Hematopoietic multipotent progenitor cell treated with erythropoietin and hydrocortisone succinate and interleukin-3 and kit ligand, for 17 days (in vitro differentiated cells): Measurements from ENCODE around the gene FSTL1.

Experiments used
- DNase-seq: peaks from one replicate; pipeline ENCODE4 v3.0.0-alpha.2; 2015; ENCODE audit warnings: low spot score

Gene FSTL1

GRCh38 chr3:120440001-120440703 lies 10.6 kb downstream of the FSTL1 start:
- DNase-seq = no peak

DNA sequence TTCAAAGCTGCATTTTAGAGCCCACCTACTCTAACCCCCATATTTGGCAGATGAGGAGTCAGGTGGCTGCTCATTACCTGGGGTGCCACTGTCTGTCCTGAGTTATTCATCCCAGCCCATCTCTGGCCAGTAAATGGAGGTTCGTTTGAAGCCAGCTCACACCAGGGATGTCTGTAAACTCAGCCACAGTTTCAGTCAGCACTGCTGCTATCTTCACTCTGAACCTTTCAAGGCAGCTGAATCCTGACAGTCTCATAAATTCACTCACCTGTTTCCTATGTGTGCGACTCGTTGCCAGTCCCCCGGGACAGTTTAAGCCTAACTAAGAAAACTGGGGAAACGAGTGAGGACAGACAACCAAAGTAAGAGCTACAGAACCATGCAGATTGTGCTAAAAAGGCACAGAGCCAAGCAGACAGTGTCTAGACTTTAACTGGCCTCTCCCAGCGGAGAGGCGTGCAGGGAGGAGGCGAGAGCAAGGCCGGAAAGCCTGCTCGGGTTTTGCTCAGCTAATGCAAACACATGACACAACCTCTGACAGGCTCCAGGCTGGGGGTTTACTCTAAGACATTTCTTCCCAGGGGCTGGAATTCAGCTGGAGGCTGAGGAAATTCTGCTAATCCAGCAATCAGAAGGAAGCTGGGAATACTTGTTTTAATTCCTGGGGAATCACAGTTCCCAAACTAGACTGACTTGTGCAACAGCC lies 12.0 kb downstream of the FSTL1 start:
- DNase-seq = no peak

- no peak for DNase-seq
Measured at GRCh38 chr3:120438216-120438615, 12.6 kb downstream of the FSTL1 start.

DNA sequence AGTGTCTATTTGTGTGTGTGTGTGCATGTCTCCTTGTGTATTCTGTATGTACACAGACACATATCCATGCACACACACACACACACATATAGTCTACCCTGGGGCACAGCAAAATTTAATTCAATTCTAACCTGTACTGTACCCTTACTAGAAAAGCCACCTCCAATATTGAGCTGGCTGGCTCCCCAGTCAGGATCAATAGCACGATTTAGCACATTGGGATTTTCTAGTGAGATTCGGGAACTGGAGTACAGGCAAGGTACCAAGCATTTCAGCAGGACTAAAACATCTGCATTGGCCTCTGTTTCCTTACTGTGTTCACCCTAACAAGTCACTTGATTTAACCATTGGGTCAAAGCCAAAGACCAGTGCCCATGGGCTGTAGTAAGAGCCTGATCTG lies 13.2 kb downstream of the FSTL1 start:
- no peak for DNase-seq

- DNase-seq = no peak
Measured at GRCh38 chr3:120436523-120437050, 14.2 kb downstream of the FSTL1 start.

DNA sequence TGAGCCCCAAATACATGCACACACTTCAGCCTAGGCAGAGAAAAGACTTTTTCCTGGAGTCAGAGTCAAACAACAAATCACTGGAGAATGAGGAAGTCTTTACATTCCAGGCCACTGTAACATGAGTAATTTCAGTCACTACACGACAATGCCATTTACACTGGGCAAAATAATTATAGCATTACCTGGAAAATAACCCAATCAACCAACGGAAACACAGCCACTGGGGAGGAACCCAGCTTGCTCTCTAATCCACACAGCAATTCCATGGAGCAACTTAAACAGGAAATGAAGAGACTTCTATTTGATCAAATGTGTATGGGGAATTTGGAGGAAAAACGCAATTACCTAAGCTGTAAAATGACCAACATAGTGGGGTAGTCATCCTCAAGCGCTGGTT lies 15.2 kb downstream of the FSTL1 start:
- no peak for DNase-seq

- DNase-seq = no peak
Measured at GRCh38 chr3:120433662-120434331, 17.0 kb downstream of the FSTL1 start.

- no peak for DNase-seq
Measured at GRCh38 chr3:120432150-120432860, 18.5 kb downstream of the FSTL1 start.

- no peak for DNase-seq
Measured at GRCh38 chr3:120429921-120430361, 20.9 kb downstream of the FSTL1 start.

- DNase-seq = no peak
Measured at GRCh38 chr3:120428924-120429323, 21.9 kb downstream of the FSTL1 start.

GRCh38 chr3:120427201-120427600 lies 23.6 kb downstream of the FSTL1 start:
- no peak for DNase-seq

GRCh38 chr3:120425572-120426250 lies 25.1 kb downstream of the FSTL1 start:
- DNase-seq = no peak

DNA sequence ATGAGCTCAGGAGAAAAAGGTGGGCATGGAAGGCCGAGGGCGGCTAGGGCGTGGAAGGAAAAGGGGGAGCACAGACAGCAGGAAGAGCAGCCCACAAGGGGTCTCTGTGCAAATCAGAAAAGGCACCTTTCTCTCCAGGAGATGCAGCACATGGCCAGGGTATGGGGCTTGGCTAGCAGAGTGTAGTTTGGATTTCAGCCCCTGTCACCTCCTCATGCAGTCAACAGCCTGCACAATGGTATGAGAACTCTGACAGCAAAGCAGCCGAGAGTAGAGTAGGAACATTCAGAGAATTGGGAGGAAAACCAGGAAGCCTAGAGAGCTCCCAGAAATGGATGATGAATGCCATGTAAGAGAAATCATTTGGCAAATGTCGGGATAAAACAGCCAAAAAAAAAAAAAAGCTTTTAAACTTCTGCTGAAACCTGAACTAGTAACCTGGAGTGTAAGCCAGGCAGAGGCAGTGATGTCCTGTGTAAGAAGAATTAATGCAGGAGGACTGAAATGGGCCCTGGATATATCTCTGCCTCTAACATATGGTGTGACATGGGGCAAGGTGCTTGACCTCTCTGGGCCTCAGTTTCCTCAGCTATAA lies 25.7 kb downstream of the FSTL1 start:
- DNase-seq = no peak

DNA sequence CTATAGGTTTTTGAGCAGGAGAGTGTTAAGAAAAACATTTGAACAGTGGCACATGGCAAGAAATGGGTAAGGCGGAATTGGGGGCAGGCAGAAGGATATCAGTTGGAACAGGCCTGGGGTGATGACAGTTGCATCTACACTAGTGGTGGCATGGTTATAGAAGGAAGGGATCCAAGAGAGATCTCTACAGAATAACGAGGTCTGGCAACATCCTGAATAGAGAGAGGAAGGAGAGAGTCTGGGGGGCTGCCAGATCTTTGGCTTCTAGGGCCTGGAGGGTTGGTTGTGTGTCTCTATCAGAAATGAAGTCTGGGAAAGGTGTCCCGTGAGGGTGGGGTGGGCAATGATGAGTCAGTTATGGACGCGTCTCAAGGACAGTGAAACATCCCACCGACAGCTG lies 26.3 kb downstream of the FSTL1 start:
- DNase-seq = no peak

DNA sequence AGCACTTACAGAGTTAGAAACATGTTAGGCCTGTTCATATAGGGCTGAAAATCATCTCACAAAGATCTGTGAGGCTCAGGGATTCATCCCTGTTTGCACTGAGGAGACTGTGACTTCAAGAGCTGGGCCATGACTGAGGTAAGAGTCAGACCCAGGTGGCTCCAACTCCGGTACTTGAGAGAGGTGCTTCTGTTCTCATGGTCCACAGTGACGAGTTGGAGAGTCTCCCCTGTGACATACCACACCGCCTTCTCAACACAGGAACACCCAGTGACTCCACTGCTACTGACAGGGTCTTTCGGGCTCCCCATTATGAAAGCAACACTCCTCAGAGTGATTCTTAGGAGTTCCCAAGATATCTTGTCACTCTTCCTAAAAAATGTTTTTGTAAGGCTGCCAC lies 27.4 kb downstream of the FSTL1 start:
- no peak for DNase-seq

- DNase-seq = no peak
Measured at GRCh38 chr3:120421926-120422325, 28.9 kb downstream of the FSTL1 start.

DNA sequence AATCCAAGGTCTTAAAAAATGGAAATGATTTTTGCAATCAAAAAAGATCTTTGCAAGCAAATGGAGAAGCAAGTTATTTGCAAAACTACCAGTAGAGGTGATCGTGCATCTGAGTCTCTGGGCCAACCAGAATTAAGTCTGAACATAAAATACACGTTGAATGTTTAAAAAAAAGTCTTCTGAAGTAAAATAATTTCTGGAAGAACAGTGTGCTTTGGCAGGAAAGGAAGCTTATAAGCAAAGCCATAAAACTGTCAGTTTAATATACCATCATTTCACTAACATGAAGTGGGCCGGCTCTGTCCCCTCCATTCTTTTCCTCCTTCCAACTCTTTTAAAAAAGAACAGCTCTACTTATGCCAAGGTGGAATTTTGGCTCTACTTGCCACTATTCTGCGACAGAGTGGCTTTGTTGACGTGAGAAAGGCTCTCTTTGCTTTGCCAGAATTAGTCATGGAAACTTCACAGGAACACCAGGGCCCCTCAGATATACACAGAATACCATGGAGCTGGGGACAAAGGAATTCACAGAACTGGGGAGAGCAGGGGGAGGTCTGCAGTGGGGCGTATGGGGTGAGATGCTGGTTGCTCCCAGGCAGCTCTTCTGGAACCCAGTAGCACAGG lies 29.8 kb downstream of the FSTL1 start:
- no peak for DNase-seq

DNA sequence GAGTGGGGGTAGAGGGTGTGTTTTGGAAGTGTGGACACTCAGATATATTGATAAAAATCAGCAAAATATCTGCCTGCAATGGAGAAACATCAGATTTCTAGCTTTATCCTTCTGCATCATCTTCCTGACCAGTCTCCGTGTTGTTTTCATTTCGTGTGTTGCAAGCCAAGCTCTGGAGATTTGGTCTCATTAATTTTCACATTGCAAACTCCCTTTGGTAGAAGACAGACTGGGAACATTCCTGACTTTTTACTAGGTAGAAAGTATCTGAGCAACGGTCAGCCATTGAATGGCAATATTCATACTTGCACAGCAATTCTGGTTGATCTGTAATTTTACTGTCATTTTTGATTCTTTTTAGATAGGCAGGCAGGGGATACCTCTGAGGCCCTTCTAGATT lies 30.4 kb downstream of the FSTL1 start:
- DNase-seq = no peak

- no peak for DNase-seq
Measured at GRCh38 chr3:120419797-120420196, 31.0 kb downstream of the FSTL1 start.

- DNase-seq = no peak
Measured at GRCh38 chr3:120418866-120419490, 31.8 kb downstream of the FSTL1 start.
